HG02610 (cell line): ENCODE data around the gene NF1.
"Not testable (repeated sequence)": the region's sequence is repeated elsewhere in the genome, so short reads cannot be mapped to it uniquely, and the experiment has no call there.

Experiments
- ATAC-seq: cut with Tn5 transposase; IDR thresholded peaks from one replicate; pipeline ENCODE4 v1.9.1; 2021; ENCODE audit warnings: mild to moderate bottlenecking, moderate library complexity; ENCODE audit not compliant: unreplicated experiment

NF1 gene, protein sequence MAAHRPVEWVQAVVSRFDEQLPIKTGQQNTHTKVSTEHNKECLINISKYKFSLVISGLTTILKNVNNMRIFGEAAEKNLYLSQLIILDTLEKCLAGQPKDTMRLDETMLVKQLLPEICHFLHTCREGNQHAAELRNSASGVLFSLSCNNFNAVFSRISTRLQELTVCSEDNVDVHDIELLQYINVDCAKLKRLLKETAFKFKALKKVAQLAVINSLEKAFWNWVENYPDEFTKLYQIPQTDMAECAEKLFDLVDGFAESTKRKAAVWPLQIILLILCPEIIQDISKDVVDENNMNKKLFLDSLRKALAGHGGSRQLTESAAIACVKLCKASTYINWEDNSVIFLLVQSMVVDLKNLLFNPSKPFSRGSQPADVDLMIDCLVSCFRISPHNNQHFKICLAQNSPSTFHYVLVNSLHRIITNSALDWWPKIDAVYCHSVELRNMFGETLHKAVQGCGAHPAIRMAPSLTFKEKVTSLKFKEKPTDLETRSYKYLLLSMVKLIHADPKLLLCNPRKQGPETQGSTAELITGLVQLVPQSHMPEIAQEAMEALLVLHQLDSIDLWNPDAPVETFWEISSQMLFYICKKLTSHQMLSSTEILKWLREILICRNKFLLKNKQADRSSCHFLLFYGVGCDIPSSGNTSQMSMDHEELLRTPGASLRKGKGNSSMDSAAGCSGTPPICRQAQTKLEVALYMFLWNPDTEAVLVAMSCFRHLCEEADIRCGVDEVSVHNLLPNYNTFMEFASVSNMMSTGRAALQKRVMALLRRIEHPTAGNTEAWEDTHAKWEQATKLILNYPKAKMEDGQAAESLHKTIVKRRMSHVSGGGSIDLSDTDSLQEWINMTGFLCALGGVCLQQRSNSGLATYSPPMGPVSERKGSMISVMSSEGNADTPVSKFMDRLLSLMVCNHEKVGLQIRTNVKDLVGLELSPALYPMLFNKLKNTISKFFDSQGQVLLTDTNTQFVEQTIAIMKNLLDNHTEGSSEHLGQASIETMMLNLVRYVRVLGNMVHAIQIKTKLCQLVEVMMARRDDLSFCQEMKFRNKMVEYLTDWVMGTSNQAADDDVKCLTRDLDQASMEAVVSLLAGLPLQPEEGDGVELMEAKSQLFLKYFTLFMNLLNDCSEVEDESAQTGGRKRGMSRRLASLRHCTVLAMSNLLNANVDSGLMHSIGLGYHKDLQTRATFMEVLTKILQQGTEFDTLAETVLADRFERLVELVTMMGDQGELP (N-terminal part only)

DNA sequence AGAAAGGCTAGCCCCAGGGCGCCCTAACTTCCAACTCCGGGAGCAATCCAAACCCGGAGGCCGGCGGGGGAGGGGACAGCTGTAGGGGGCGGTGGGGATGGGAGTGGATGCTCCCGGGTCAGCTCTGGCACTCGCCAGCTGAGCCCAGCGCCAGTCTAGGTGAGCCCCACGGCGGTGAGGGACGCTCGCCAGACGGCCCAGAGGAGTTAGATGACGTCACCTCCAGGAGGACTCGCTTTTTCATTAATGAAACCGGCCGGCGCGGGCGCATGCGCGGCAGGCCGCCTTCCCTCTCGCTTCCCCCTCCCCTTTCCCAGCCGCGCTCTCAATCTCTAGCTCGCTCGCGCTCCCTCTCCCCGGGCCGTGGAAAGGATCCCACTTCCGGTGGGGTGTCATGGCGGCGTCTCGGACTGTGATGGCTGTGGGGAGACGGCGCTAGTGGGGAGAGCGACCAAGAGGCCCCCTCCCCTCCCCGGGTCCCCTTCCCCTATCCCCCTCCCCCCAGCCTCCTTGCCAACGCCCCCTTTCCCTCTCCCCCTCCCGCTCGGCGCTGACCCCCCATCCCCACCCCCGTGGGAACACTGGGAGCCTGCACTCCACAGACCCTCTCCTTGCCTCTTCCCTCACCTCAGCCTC is at the start of gene NF1:
TSS of gene NF1 (plus strand) at position 378 of the 636 bp plus-strand sequence. CDS start 333 bp downstream, outside the sequence.
- ATAC-seq: peak; percentile 75

DNA sequence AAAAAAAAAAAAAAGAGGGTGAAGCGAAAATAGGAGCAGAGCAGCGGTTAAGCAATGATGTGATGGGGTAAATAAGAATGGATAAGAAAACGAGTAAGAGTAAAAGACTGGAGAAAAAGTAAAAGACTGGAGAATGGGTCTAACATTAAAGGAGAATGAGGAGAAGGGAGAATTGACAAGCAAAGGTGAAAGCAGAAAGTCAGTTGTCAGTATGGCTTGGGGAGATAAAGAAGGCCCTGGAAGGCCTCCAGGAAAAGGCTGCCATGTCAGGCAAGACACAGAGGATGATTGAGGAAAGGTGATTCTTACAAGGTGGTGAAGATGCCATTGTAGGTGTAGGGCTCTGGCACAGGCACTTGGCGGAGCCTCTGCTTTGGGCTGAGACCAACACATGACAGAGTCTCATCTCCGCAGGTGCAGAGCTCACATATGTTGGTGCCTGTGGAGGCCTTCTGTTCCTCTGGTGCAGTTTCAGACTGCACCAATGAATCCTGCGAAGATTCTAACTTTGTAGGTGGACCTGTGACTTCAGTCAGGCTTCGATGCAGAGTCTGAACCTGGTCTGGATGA is 47.8 kb upstream of the NF1 start:
- not testable (repeated sequence) for ATAC-seq

- no peak for ATAC-seq
These were observed 46.6 kb upstream of the NF1 start for GRCh38 chr17:31048142-31048541.

DNA sequence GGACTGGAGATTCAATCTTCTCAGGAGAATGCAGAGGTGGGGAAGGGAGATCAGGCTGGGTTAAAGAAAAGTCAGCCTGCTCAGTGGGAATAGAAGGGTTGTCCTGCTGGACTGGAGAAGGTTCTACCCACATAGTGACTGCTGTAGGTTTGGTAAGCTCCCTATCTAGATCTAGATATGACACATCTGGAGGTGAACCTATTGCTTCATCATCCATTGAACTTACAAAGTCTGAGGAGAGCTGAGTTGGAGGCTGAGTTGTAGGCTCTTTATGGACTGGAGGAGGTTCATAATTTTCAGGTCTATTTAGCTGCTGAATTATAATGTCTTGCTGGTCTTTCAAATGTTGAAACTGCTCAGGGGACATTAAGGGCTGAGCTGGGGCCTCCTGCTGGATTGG is 46.0 kb upstream of the NF1 start:
- no peak for ATAC-seq

DNA sequence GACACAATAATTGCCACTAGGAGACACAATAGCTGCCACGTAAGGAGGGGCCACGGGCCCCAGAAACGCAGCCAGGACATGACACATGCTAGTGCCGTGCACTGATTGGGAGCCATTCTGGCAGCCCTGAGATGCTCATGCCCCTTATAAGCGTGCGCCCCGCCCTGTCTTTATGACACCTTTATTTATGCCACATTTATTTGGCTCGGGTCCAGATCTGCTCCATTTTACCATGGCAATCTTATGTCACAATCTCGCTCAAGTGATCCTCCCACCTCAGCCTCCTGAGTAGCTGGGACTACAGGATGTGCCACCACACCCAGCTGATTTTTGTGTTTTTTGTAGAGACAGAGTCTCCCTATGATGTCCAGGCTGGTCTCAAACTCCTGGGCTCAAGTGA is 43.8 kb upstream of the NF1 start:
- ATAC-seq: no peak

GRCh38 chr17:31051506-31051905 is 43.3 kb upstream of the NF1 start:
- no peak for ATAC-seq

DNA sequence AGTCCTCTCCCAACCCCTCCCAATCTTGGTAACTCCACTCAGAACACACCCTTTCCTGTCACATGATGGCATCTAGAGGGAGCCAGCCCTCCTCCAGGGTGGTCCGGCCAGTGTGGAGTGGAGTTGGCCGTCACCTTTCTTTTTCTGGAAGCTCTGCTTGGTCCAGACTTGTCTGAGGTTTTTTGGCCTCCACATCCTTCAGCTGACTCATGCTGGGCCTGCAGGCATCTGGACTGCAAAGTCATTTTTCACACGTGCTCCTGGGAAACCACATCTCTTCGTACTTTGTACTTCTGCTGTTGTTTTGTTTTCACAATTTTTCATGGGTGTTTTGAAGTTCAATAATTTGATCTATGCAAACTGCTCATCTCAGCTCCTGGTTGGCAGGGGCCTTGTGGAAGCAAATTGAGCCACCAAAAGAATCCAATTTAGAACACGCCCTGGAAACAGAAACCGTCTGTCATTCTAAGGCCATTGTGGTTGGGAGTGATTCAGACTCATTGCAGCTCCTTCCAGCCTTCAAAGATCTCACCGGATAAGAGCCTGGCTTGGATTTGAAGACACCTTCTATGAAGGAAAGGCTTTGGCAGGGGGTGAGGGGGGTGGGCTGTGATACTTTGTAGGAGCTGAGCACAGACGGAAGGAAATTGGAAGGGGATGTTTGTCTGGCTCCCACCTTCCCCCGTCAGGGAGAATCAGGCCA is 42.4 kb upstream of the NF1 start:
- no peak for ATAC-seq

GRCh38 chr17:31053071-31053470 is 41.7 kb upstream of the NF1 start:
- no peak for ATAC-seq

DNA sequence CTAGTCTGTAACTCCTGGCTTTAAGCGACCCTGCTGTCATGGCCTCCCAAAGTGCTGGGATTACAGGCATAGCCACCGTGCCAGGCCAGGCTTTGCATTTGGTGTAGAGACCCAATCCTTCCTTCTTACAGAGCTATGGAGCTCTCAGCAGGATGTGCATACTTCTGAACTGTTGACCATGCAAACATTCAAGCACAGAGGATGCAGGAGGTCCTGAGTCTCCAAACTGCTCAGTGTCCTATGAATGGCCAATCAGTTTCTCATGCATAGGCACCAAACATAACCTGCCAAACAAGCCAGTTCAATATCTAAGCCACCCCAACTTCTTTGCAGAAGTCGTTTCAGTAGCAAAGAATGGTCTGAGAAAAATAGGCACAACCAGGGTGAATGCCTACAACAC is 40.0 kb upstream of the NF1 start:
- ATAC-seq: no peak

- no peak for ATAC-seq
These were observed 35.8 kb upstream of the NF1 start for GRCh38 chr17:31058976-31059375.

GRCh38 chr17:31060791-31061550 is 33.8 kb upstream of the NF1 start:
- no peak for ATAC-seq

GRCh38 chr17:31061678-31062077 is 33.1 kb upstream of the NF1 start:
- no peak for ATAC-seq

GRCh38 chr17:31062346-31062745 is 32.4 kb upstream of the NF1 start:
- no peak for ATAC-seq

DNA sequence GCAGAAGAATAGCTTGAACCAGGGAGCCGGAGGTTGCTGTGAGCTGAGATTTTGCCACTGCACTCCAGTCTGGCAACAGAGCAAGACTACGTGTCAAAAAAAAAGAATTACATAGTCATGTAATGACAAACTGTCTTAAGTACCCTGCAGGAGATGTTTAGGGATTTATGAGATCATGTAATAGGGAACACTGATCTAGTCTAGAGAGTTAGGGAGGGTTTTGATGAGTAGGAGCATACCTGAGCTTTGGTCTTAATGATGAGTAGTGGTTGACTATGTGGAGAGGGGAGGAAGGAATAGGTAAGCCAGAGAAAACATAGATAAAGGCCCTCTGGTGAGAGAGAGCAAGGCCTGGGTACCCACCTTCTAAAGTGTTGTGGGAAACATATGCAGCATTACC is 30.1 kb upstream of the NF1 start:
- no peak for ATAC-seq

- ATAC-seq: no peak
These were observed 27.0 kb upstream of the NF1 start for GRCh38 chr17:31067691-31068184.

GRCh38 chr17:31068291-31068690 is 26.5 kb upstream of the NF1 start:
- ATAC-seq: no peak

GRCh38 chr17:31072186-31072585 is 22.6 kb upstream of the NF1 start:
- no peak for ATAC-seq

GRCh38 chr17:31073411-31073810 is 21.4 kb upstream of the NF1 start:
- ATAC-seq: no peak
